NCI-H1436 (cell line): ENCODE measurements around the gene FYB1.

Experiments
- DNase-seq: peaks from one replicate; lab custom pipeline; 2025; lab: John Stamatoyannopoulos, UW

FYB1 gene

DNA sequence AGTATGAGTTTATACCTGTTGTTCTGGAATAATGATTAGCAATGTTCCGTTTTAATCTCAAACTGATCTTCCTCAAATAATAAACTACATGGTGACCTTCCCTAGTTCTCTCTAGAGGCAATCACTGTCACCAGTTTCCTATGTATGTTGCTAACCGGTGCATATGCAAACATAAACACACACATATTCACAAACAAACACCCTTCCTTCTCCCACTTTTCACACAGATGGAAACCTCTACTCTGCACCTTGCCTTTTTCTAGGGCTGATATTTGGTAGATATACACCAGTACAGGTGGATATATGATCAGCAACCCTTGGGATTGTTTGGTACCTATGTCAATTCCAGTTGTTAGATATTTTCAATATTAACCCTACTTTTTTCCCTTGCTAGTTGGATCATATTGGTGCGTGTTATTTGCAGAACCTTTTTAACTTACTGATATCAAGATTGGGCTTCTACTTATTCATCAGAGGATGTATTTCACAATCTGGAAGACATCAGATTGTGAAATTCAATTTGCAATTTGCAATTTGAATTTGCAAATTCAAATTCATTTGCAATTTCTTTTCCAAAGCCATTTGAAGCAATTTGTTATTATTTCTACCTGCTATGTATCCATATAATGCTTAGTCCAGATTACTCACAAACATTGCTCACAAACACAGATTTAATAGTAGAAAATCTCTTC, 12.6 kb downstream of the FYB1 start:
- no peak for DNase-seq

GRCh38 chr5:39205550-39205949, 13.8 kb downstream of the FYB1 start:
- DNase-seq = no peak

GRCh38 chr5:39203951-39204350, 15.4 kb downstream of the FYB1 start:
- DNase-seq = no peak

DNA sequence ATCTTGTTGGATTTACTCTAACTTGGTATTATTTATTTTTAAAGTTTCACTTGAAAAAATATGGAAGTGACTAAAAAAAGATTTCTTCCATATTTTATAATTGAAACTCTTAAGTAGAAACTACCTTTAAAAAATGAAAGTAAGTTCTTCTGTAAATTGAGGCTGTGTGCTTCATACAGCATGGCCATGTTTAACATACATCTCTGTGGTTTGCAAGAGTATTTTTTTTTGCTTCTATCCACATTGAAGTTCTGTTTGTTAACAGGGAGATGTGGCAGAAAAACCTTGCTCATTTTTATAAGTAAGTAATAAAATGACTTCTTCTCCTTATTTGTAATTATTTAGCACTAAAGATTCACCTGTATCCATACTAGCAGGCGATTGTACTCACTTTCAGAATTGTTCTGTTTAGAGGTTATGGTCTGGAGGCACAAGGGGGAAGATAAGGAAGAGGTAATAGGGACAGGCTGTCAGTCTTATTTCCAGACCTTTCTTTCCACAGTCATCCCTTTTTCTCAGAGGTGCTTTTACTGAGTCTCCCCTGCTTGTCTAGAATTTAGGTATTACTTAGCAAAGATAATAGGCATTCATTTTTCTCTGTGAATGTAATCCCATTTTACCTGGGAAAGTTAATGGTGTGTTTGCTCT, 16.0 kb downstream of the FYB1 start:
- no peak for DNase-seq

- no peak for DNase-seq
These were observed 16.6 kb downstream of the FYB1 start for GRCh38 chr5:39202597-39203274.

DNA sequence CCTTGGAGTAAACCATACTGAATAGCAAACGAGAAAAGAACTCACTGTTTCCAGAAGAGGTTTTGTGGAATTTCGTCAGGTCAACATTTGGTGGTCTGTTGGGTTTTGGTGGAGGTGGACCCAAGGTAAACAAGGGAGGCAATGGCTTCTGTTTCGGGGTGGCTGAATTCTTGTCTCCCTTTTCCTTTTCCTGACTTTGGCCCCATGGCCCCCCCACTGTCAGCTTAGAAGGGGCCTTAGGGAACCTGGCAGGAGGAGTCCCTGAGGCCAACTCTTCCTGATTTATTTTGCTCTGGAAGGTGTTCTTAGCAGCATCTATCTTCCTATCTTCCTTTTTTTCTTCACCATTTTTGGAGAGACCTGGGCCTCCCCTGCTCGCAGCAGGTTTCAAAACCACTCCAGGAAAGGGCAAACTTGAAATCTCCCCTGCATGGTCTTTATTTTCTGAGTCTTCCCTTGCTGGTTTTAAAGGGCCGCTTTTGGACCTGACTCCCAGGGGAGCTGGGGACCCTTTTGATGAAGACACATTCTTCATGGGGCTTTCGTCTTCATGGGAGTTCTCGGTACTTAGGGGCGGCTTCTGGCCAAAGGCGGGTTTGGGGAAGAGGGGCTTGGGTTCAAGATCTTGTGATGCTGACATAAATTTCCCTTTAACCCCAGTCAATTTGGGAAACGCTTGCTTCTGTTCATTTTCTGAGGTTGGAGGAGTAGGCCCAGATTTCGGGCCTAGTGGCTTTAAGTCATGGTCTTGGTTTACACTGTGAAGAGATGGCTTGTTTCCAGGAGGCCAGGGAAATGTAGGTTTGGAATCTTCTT, 17.4 kb downstream of the FYB1 start:
- no peak for DNase-seq

GRCh38 chr5:39201160-39201780, 18.1 kb downstream of the FYB1 start:
- no peak for DNase-seq

- no peak for DNase-seq
These were observed 19.3 kb downstream of the FYB1 start for GRCh38 chr5:39200081-39200480.

- DNase-seq = no peak
These were observed 20.0 kb downstream of the FYB1 start for GRCh38 chr5:39199335-39199734.

- no peak for DNase-seq
These were observed 21.2 kb downstream of the FYB1 start for GRCh38 chr5:39198127-39198526.

- DNase-seq = no peak
These were observed 21.8 kb downstream of the FYB1 start for GRCh38 chr5:39197556-39197955.

- no peak for DNase-seq
These were observed 24.1 kb downstream of the FYB1 start for GRCh38 chr5:39195198-39195826.

DNA sequence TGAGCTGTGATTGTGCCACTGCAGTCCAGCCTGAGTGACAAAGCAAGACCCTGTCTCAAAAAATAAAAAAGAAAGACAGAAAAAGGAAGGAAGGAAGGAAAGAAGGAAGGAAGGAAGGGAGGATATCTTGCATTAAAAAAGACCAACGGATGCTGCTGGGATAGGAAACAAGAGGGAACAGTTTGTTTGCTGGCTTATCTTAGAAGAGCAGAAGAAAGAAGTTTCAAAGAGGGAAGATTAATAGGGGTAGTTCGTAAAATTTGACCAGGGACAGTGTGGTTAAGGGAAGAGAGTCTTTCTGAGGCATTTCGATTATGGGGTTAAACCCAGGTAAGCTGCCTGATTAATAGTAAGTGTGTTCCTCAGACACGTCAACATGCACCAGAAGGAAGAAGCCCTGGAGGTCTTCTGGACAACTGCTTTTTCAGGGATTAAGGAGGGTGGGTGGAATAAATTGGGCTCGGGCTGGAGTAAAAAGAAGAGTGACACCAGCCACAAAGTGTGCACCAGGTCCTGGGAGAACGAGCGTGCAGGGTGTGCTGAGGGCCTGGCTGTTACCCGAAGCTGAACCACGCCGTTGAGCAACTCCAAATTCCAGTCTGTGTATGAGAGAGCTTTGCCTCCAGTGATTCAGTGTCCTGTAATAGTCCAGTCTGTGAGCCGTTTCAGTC, 24.8 kb downstream of the FYB1 start:
- no peak for DNase-seq

- no peak for DNase-seq
These were observed 25.6 kb downstream of the FYB1 start for GRCh38 chr5:39193553-39194465.

DNA sequence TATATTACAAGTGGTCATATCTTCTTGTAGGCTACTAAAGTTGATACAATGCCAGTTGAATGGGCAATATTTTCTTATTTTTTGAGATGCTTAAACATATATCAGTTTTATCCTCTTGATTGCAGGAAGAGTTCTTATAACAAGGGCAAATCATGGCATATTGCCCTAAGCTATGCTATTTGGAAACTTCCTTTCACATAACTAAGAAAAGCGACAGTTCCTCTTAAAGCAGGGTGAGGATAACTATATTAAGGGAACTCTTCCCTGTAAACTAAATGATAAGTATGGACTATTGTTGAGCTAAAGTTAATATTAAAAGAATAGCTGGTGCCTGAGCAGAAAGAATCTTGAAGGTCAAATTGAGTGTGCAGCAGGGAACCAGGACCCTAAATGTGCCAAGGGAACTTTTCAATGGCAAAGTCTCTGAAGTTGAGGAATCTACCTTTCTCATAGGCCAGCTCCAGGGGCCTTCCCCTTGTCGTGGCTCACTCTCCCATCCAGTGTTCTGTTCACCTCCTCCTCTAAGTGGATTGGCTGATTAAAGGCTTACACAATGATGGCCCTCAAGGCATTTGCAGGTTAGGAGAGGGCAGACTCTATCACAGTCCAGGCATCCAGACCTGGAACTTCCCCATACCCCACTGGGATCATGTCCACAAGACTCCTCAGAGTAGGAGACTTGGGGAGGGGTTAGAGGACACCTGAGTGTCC, 26.8 kb downstream of the FYB1 start:
- no peak for DNase-seq

DNA sequence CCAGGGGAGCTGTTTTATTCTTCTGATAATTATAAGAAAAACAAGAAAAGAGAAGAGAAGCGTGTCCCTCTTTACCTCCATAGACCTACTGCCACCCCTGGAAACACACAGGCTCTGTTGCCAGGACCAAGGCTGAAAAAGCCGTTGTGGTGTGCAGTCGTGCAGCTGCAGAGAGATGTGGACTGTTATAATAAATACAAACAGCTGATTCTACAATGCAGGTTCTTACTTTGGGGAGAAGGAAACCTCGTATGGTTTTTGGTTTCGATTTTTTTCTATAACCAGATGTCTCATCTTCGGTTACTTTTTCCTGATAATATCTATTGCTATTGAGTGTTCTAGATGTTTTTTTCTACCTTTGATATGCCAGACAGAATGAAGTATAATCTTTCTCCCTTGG, 28.1 kb downstream of the FYB1 start:
- DNase-seq = no peak

DNA sequence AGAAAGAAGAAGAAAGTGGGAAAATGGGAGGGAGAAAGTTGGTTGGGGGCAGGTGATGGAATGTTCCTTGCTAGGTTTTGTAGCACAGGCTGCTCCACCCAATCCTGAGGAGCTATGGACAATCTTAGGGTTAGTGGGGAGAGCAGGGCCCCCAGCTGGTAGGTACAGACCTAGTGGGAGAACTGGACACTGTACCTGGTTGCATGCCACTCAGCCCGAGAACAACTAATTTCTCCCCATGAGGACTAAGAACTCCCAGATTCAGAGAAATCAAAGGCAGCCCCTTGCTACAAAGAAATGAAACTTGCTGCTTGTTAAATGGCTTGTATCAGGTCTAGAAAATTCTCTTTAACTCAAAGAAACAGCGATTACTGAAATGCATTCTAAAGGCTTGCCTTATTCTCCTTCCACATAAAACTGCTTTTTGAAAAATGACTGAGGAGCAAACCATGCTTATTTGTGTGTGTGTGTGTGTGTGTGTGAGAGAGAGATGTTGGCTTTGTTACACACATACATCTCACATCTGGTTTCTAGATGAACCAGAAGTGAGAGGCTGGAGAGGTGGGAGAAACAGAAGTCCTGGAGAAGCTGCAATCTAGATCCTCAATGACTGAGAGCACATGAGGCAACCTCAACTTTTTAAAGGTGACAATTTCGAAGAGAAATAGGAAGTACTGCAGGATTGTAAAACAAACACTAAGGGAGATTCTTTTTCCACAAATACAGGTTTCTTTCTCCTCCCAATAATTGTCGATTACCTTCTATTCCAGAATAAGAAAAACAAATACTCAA, 28.9 kb downstream of the FYB1 start:
- no peak for DNase-seq

GRCh38 chr5:39189292-39189955, 29.9 kb downstream of the FYB1 start:
- no peak for DNase-seq
